NCI-H446 treated with DMSO at 0.1 percent for 48 hours (cell line): ENCODE data around the gene PRICKLE1.

Experiments
- DNase-seq: peaks from one replicate; lab custom pipeline; 2025; lab: John Stamatoyannopoulos, UW

Gene PRICKLE1

DNA sequence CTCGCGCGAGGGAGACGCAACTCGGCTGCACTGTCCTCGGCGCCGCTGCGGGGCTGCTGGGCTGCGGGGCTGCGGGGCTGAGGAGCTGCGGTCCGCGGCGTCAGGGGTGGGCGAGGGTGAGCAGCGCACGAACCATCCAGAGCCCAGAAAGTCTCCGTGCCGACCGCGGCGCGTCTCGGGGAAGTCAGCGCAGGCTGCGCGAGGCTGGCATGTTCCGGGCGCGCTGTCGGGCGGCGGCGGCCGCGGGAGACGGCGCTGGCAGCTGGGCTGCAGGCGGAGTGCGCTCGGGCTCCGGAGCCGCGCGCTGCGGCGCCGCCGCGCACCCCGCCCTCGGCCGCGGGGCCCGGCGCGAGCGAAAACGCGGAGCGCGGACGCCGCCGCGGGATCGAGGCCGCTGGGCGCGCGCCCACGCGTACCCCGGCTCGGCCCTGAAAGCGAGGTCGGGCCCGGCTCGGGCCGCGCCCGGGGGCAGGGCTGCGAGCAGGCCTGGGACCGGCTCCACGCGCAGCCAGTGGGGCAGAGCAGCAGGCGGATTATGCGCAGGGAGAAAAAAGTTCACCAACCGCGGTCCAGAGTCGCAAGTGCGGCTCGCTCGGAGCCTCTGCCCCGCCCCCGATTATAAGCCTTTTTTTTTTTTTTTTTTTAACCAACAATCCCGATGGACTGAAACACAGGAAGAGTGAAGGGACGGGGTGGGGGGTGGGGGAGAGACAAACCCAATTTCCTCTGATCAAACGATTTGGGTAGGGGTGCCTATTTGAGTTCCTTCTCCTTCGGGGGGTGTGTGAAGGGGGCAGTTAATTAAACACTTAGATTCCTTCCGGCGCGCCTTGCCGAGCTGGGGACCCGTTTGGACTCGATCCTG lies at the start of gene PRICKLE1:
Gene PRICKLE1 (minus strand): TSS at position 282 of the 865 bp plus-strand sequence. CDS start 117,230 bp downstream, outside the sequence.
- DNase-seq: no peak

DNA sequence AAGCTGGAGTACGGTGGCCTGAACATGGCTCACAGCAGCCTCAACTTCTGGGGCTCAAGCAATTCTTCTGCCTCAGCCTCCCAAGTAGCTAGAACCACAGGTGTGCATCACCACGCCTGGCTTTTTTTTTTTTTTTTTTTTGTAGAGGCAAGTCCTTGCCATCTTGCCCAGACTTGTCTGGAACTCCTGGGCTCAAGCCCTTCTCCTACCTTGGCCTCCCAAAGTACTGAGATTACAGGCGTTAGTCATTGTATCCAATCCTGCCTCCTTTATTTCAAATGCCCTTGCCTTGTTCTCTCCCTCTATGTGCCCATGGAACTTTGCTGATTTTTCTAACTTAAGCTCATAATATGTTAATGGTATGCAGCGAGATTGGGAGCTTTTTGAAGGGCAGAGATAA lies 49.2 kb upstream of the PRICKLE1 start:
- DNase-seq: no peak

DNA sequence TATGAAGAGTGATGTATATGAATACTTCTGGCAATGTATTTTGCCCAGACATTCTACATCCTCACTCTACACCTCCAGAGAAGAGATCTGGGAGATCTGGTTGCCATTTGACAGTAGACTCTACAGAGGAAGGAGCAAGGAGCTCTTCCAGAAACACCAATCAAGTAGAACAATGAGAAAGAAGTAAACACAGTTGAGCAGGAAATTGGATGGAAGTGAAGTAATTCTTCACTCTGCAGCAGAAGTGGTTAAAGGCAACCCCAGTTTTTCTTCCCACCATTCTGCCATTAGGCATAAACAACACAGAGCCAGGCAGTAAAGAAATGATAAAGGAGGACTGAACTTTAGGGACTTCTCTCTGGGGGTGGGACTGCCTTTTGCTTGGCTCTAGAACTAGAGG lies 48.5 kb upstream of the PRICKLE1 start:
- no peak for DNase-seq

DNA sequence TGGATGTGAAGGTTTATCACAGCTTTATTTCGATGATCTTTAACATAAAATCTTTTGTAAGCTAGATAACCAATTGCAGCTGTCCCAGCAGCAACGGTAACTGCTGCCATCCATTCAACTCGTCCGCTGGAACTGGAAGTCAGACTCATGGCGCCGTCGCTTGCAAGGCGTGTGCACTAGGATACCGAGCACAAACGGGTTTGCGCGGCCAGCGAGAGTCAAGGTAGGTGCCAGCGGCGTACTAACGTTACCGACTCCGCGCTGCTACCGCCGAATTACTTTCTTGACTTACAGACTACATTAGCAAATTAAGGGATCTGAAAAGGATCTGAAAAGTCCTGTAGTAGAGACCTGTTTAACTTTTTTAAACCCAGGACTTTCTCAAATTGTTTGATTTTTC lies 47.4 kb upstream of the PRICKLE1 start:
- no peak for DNase-seq

DNA sequence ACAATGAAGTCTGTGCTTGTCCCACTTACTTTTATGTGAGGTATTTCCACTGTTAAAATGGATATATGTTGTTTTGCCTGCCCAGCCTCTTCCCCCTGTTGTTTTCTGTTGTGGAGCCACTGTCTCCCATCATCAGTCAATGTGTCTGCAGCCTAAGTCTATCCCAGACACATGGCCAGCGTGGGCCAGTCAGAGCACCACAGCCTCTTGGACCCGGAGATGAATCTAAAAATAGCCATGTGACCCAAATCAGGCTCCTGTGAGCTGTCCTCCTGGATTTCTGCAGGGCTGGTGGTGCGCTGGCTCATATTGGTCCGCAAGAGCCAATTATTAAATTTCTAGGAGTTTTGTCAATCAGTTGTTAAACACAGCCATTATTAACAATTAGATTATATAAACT lies 44.0 kb upstream of the PRICKLE1 start:
- DNase-seq: no peak

DNA sequence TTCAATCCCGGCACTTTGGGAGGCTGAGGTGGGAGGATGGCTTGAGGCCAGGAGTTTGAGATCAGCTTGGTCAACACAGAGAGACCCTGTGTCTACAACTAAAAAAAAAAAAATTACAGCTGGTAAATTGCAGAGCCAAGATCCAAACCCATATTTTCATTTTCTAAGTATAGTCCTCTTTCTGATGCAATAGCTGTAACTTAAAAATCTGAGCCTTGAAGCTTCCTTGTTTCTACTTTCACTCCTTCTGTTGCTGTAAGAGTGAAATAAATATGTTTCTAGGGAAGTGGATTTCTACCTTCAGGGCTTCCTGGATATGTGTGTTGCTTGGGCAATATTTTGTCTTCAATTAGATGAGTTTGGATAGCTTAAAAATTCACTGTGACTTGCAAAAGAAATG lies 42.0 kb upstream of the PRICKLE1 start:
- no peak for DNase-seq

DNA sequence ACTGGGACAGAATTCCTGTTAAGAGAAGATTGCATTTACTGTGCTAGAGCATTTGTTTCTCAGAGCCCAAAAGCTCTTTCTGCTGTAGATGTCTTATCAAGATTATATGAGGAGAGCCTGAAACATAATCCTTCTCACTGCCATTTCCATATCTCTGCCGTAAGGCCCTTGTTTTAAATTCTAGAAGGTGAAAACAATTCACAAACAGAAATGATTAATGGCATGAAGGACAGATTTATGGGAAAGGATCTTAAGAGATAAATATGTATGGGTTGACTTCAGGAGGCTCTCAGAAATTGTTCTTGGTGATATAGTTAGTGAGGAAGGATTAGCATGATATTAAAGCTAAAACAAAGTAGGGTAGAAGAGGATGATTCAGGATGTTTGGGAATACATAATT lies 40.8 kb upstream of the PRICKLE1 start:
- DNase-seq: no peak

DNA sequence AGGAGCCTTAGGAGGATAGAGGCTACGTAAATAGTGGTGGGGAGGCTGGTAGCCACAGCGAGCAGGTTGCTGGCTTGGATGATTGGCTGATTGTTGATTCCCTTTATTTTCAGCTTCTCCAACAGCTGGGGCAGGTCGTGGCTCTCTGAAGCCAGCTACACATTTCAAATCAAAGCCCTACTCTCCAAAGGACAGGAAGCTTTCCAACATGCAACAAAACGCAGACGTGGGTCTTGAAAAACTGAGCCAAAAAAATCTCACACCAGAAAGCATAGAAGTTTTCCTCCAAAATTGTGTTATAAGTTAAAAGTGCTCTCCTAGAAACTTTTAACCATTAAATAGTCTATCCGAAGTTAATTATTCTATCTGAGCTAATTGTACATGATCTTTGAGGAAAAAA lies 37.6 kb upstream of the PRICKLE1 start:
- DNase-seq: no peak

DNA sequence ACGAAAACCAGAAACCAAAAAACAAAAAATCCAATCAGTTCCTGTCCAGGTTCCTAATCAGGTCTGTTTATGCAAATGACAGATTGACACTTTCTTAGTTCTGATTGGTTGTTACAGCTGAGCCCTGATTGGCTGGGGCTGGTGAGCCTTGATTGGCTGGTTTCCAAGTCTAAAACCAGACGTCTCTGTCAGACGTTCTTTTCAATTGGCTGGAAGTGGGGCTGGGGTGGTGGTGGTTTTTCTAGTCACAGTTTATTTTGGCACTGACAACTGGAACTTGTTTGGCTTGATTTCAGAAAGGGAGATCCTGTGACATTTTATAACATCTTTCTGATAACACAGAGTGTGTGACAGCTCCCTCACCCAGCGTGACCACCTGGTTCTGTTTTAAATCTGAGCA lies 36.1 kb upstream of the PRICKLE1 start:
- no peak for DNase-seq

DNA sequence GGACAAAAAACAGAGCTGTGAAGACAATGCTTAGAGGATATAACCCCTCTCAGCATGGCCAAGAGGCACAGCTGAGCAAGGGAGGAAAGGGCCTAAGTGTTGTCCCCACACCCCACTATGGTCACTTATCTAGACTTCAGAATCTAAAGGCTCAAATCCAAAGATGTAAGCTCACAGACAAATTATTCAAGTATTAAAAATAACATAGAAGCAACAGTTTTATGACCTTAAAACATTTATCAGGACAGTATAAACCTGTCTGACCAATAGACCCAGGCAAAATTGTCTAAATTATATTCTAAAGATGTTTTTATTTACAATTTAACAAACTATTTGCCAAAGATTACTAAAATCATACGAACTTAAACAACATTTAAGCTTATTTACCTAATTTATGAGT lies 28.1 kb upstream of the PRICKLE1 start:
- DNase-seq: no peak

DNA sequence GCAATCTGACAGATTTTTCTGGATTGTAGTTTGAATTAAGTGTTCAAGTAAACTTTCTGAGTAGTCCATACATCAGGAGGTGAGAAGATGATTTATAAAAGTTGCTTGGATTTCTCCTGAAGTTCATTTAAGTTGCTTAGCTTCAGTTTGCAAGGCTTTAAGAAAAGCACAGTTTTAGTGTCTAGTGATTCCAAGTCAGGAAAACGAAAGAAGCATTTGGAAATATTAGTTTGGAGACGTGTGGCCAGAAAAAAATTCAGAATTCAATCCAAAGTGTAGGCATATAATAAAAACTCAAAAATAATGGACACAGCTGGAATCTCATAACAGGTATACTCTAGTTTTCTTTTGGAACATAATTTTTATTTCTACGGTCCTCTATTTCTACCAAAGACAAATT lies 25.5 kb upstream of the PRICKLE1 start:
- DNase-seq: no peak

DNA sequence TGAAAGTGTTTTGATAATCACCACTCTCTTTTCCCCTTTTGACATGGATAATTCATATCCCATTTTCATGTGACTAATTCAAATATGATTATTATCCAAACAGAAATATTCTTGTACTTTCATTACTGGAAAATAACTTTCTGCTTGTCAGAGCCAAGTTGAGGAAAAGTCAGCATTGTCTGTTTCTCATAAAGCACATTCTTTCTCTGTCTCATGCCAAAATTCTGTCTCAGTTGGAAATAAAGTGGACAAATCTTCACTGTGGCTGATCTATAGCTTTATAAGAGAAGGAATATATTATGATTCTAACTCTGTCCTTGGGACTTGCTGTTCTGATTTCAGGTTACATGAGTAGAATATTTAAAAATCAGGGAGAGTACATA lies 22.7 kb upstream of the PRICKLE1 start:
- no peak for DNase-seq

DNA sequence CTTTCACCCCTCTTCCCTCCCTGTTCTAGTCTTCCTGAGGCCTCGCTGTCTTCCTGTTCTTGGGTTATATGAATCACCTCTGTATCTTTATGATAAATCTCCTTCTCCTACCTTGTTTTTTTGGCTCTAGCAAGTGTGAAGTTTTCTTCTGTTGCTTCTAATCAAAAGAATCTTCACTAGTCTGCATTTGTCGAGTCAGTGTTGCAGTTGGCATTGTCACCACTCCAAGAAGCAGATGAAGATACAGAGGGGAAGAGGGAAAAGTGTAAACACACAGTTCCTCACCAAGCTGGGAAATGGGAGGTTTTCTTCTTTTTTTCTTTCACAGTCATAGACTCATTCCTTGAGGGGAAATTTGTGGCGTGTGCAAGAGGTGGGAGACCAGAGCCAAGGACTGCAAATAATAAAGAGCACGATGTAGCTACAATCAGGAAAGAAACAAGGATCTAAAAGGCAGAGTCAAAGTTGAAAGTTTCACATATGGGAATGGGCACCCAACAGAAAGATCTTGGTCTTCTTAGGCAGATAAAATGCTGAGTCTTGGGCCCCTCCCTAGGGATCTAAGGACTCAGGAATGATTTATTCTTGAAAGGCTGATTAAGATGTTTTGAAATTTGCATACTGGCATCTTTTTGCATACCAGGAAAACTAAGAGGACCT lies 22.2 kb upstream of the PRICKLE1 start:
- DNase-seq: no peak

DNA sequence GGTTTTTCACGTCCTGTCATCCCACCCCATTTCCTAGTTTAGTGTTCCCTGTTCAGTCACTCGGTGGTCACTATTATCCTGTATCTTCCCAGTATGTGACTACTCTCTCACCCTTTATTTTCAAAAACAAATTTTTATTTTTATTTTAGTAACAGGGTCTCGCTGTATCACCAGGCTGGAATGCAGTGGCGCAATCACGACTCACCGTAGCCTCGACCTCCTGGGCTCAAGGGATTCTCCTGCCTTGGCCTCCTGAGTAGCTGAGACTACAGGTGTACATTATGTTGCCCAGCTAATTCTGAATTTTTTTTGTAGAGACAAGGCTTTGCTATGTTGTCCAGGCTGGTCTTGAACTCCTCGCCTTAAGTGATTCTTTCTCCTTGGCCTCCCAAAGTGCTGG lies 20.1 kb upstream of the PRICKLE1 start:
- DNase-seq: no peak

DNA sequence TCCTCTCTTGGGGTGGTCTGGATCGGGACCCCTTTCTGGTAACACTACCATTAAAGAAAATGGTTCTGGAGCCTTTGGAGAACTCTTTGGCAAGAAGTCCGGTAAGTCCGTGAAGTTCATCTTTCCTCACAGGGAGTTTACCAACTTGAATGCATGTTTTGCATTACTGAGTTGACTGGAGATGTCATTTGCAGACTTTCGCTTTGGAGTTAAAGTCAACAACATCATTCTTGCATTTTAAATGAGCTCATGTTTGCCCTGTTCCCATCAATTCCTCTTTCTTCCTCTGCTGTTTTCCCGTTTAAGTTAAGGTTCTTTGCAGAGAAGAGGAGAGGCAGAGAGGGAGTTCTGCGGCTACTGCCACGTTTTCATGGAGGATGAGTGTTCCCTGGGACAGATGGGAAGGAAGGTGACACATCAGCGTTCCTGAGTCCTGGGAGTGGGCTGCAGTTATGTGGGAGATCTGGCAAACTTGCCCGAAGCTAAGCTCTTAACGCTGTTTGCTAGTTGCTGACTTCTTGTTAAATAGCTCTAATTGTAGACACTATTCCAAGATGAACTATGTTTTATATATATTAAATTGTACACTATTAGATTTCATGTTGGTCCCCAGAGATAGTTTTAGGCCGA lies 18.8 kb upstream of the PRICKLE1 start:
- DNase-seq: no peak

DNA sequence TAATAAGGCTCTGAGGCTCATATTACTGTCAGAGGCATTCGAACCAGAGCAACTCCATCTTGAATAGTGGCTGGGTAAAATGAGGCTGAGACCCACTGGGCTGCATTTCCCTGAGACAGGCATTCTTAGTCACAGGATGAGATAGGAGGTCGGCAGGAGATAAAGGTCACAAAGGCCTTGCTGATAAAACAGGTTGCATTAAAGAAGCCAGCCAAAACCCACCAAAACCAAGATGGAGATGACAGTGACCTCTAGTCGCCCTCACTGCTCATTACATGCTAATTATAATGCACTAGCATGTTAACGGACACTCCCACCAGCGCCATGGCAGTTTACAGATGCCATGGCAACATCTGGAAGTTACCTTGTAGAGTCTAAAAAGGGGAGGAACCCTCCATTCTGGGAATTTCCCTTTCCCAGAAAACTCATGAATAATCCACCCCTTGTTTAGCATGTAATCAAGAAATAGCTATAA lies 18.1 kb upstream of the PRICKLE1 start:
- DNase-seq: no peak

DNA sequence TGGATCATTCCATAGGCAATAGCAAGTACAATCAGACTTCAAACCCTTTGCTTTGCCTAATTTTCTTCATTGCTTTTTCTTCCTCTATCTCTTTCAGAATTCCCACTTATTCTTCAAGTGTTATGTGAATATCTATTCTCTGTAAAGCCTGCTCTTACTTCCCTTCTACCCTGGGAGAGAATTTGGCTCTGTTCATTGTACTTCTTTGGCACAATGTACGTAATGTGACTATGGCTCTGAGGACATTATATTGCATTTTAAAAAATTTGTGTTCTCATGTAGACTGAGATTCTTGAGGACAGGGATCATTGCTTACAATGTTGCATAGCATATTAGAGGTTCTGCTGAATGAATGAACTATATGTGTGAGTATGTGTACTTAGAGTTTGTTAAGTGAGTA lies 16.9 kb upstream of the PRICKLE1 start:
- DNase-seq: no peak

DNA sequence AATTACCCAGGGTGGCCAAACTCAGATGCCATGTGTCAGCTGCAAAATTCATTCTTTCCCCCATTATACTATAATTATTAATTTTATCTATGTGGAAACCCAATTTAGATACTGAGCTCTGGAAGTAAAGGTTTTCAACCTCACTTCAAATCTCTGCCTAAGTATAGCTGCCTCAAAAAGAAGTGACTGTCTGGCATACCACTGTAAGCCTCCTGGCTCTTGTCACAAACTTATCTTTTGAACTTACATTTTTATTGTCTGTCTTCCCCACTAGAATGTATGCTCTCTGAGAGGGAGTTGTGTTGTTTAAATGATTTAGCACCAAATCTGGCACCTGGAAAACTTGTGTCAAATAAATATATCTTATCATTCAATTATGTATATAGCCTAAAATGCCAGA lies 16.1 kb upstream of the PRICKLE1 start:
- no peak for DNase-seq

DNA sequence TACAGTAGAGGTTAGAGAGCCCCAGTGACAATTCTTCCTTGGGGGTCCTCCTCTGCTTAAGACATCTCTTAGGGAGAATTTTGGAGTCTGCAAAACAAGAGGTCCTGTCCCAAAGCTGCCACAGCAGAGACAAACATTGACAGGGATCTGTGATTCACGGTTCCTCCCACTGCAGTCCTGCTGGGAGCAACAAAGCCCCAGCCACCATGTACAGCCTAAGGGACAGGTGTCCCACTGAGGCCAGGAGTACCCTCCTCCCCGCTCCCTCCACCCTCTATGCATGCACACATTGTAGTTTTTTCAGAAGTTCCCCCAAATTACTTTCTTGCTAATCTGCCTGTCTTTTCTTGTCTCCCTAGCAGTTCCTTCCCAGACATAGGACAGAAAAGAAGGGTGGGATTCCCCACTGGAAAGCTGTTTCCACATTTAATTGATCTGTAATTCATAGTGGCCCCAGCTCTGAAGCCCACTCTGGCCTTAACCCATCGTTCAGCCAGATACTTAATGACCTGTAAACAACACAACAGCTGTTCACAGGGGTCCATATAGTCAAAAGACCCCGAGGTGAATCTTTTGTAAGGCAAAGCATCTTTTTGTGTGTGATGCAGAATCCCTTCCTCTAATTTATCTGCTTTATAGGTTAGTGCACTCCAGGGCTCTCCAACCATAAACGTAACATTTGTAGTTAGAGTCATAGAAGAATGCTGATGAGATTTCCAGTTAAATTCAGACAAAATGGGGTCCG lies 13.9 kb upstream of the PRICKLE1 start:
- no peak for DNase-seq

DNA sequence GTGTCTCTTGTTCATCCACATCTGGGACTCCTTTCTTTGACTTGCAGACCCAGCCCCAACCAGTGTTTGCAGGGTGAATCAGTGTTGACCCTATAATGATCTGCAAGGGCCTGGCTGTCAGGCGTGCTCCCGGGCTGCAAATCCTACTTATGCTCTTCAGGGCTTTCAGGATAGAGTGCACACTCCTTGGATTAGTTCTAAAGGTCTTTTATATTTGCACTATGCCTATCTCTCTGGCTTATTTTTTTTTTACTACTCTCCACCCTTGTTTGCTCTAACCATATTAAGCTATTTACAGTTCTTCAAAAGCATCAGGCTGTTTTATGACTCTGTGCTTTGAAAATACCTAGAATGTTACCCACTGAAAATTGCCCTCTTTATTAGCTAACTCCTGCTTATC lies 4.3 kb upstream of the PRICKLE1 start:
- DNase-seq: no peak

DNA sequence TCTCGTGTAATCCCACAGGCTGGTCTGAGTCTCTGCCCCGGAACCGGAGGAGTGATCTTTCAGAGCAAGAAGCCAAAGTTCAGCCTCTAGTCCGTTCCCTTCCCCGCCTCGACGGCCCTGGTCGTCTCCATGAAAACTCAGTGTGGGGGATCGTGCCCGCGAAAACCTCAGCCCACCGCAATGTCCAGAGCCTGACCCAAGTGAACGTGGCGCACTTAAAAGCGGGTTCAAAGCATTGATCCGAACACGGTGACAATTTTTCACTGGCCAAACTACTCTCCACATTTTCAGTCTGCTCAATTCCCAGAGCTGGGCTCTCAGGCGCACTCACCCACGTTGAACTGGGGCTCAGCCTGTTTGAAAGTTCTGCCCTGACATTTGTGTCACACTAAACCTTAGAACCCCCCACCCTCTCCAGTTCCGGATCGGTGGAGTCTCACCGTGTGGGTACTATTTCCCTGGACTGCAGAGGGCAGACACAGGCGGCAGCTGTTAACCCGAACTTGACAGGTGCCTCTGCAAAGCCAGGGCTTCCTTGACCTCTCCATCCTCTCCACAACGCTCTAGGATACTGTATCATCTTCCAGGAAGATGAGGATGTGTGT lies 886 bp upstream of the PRICKLE1 start:
- DNase-seq: no peak
